Measurements from ENCODE around the gene PPP1R8.
"Not testable (repeated sequence)": the region's sequence is repeated elsewhere in the genome, so short reads cannot be mapped to it uniquely, and the experiment has no call there.

PPP1R8 gene

GRCh38 chr1:27830621-27831440, at the start of gene PPP1R8:
TSS of gene PPP1R8 (plus strand) at chr1:27830782. CDS start at chr1:27830836, 54 bp downstream.
- H3K4me1 ChIP-seq (ENCODE audit: control insufficient read depth, insufficient read depth, low read length) = peaks cover 5% of the 10 kb centered on the region
- no peaks in the 10 kb centered on the region for H3K36me3 ChIP-seq (ENCODE audit: control insufficient read depth, insufficient read depth, low read length)
- H3K27me3 ChIP-seq (ENCODE audit: control insufficient read depth, insufficient read depth, low read length) = no peaks in the 10 kb centered on the region
- H3K9me3 ChIP-seq (ENCODE audit: control insufficient read depth, insufficient read depth, low read length) = no peaks in the 10 kb centered on the region
- H3K9ac ChIP-seq (ENCODE audit: low read depth, low read length) = peak within 1 kb of the TSS; percentile 98
- H3K4me3 ChIP-seq (ENCODE audit: low read depth, low read length) = peak within 1 kb of the TSS; percentile 98

- H3K9ac ChIP-seq (ENCODE audit: low read depth, low read length) = no peak overlapping the region
- H3K9me3 ChIP-seq (ENCODE audit: control insufficient read depth, insufficient read depth, low read length) = no peaks in the 10 kb centered on the region
- H3K27me3 ChIP-seq (ENCODE audit: control insufficient read depth, insufficient read depth, low read length) = no peaks in the 10 kb centered on the region
- no peaks in the 10 kb centered on the region for H3K36me3 ChIP-seq (ENCODE audit: control insufficient read depth, insufficient read depth, low read length)
- H3K4me1 ChIP-seq (ENCODE audit: control insufficient read depth, insufficient read depth, low read length) = no peaks in the 10 kb centered on the region
- no peak overlapping the region for H3K4me3 ChIP-seq (ENCODE audit: low read depth, low read length)
These were observed 47.6 kb upstream of the PPP1R8 start for GRCh38 chr1:27782950-27783349.

- no peaks in the 10 kb centered on the region for H3K4me1 ChIP-seq (ENCODE audit: control insufficient read depth, insufficient read depth, low read length)
- no peaks in the 10 kb centered on the region for H3K27me3 ChIP-seq (ENCODE audit: control insufficient read depth, insufficient read depth, low read length)
- no peaks in the 10 kb centered on the region for H3K36me3 ChIP-seq (ENCODE audit: control insufficient read depth, insufficient read depth, low read length)
These were observed 45.9 kb upstream of the PPP1R8 start for GRCh38 chr1:27784700-27785099.

GRCh38 chr1:27785781-27786455, 44.7 kb upstream of the PPP1R8 start:
- Histone ChIP-seq H3K9me3 (ENCODE audit: control insufficient read depth, insufficient read depth, low read length) (no peaks in the 10 kb centered on the region), H3K27me3 (ENCODE audit: control insufficient read depth, insufficient read depth, low read length) (no peaks in the 10 kb centered on the region), H3K4me3 (ENCODE audit: low read depth, low read length) (no peak overlapping the region), H3K9ac (ENCODE audit: low read depth, low read length) (no peak overlapping the region), H3K4me1 (ENCODE audit: control insufficient read depth, insufficient read depth, low read length) (no peaks in the 10 kb centered on the region), H3K36me3 (ENCODE audit: control insufficient read depth, insufficient read depth, low read length) (no peaks in the 10 kb centered on the region)

More at GRCh38 chr1:27784700-27785099, 45.9 kb upstream of the PPP1R8 start:
- H3K4me3 ChIP-seq (ENCODE audit: low read depth, low read length) = no peak overlapping the region
- no peaks in the 10 kb centered on the region for H3K9me3 ChIP-seq (ENCODE audit: control insufficient read depth, insufficient read depth, low read length)
- no peak overlapping the region for H3K9ac ChIP-seq (ENCODE audit: low read depth, low read length)

DNA sequence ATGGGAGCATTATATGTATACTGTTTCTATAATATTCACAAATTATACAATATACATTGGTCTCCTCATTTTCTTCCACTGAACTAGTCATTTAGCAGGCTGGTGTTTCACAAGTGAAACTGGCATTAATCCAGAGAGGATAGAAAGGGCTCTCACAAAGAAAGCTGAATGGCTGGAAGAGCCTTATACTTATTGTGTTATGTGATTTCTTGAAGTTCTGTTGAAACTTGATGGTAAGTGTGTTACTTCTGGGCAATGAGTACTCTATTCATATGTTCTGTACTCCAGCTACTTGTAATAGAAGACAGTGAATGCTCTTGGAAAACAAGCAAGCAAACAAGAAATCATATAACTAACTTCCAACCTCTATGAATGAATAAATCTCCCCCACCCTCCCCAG, 42.7 kb upstream of the PPP1R8 start:
- no peaks in the 10 kb centered on the region for H3K9me3 ChIP-seq (ENCODE audit: control insufficient read depth, insufficient read depth, low read length)
- H3K9ac ChIP-seq (ENCODE audit: low read depth, low read length) = no peak overlapping the region
- no peak overlapping the region for H3K4me3 ChIP-seq (ENCODE audit: low read depth, low read length)
- H3K36me3 ChIP-seq (ENCODE audit: control insufficient read depth, insufficient read depth, low read length) = no peaks in the 10 kb centered on the region
- H3K4me1 ChIP-seq (ENCODE audit: control insufficient read depth, insufficient read depth, low read length) = no peaks in the 10 kb centered on the region
- no peaks in the 10 kb centered on the region for H3K27me3 ChIP-seq (ENCODE audit: control insufficient read depth, insufficient read depth, low read length)

DNA sequence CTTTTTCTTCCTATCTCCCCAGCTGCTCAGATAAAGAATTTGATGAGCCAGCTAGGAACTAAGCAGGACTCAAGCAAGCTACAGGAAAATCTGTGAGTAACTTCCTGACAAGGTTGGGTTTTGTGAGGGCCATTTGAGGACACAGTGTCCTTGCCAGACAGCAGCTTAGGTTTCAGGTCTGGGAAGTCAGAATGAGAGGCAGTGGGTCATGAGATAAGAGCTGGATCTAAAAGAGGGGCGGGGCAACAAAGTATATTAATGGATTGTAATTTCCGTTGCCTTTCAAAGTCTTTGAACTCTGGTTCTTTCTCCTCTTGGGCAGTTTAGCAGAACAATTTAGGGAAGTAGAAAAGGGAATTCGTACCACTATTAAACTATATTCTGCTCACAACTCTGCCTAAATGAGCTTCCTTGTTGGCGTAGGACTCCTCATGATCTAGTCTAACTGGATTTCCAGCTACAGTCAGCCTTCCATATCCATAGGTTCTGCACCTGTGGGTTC, 41.0 kb upstream of the PPP1R8 start:
- no peak overlapping the region for H3K9ac ChIP-seq (ENCODE audit: low read depth, low read length)
- H3K4me1 ChIP-seq (ENCODE audit: control insufficient read depth, insufficient read depth, low read length) = no peaks in the 10 kb centered on the region
- no peaks in the 10 kb centered on the region for H3K9me3 ChIP-seq (ENCODE audit: control insufficient read depth, insufficient read depth, low read length)
- no peaks in the 10 kb centered on the region for H3K36me3 ChIP-seq (ENCODE audit: control insufficient read depth, insufficient read depth, low read length)
- no peaks in the 10 kb centered on the region for H3K27me3 ChIP-seq (ENCODE audit: control insufficient read depth, insufficient read depth, low read length)
- no peak overlapping the region for H3K4me3 ChIP-seq (ENCODE audit: low read depth, low read length)

DNA sequence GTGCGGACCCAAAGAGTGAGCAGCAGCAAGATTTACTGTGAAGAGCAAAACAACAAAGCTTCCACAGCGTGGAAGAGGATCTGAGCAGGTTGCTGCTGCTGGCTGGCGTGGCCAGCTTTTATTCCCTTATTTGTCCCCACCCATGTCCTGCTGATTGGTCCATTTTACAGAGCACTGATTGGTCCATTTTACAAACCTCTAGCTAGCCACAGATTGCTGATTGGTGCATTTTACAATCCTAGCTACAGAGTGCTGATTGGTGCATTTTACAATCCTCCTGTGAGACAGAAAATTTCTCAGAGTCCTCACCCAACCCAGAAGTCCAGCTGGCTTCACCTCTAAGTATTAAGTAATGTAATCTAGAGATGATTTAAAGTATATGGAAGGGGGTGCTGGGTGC, 40.3 kb upstream of the PPP1R8 start:
- H3K27me3 ChIP-seq (ENCODE audit: control insufficient read depth, insufficient read depth, low read length); H3K9ac ChIP-seq (ENCODE audit: low read depth, low read length); H3K4me3 ChIP-seq (ENCODE audit: low read depth, low read length); H3K36me3 ChIP-seq (ENCODE audit: control insufficient read depth, insufficient read depth, low read length); H3K4me1 ChIP-seq (ENCODE audit: control insufficient read depth, insufficient read depth, low read length); H3K9me3 ChIP-seq (ENCODE audit: control insufficient read depth, insufficient read depth, low read length): not testable (repeated sequence)

- Histone ChIP-seq H3K27me3 (ENCODE audit: control insufficient read depth, insufficient read depth, low read length) (no peaks in the 10 kb centered on the region), H3K9ac (ENCODE audit: low read depth, low read length) (no peak overlapping the region), H3K4me3 (ENCODE audit: low read depth, low read length) (no peak overlapping the region), H3K4me1 (ENCODE audit: control insufficient read depth, insufficient read depth, low read length) (no peaks in the 10 kb centered on the region), H3K9me3 (ENCODE audit: control insufficient read depth, insufficient read depth, low read length) (no peaks in the 10 kb centered on the region), H3K36me3 (ENCODE audit: control insufficient read depth, insufficient read depth, low read length) (no peaks in the 10 kb centered on the region)
These were observed 35.0 kb upstream of the PPP1R8 start for GRCh38 chr1:27795601-27796000.

GRCh38 chr1:27804791-27805190, 25.8 kb upstream of the PPP1R8 start:
- H3K36me3 ChIP-seq (ENCODE audit: control insufficient read depth, insufficient read depth, low read length) = no peaks in the 10 kb centered on the region
- H3K4me3 ChIP-seq (ENCODE audit: low read depth, low read length) = no peak overlapping the region

GRCh38 chr1:27806758-27807157, 23.8 kb upstream of the PPP1R8 start:
- Histone ChIP-seq H3K4me1 (ENCODE audit: control insufficient read depth, insufficient read depth, low read length) (peaks cover 3% of the 10 kb centered on the region), H3K9me3 (ENCODE audit: control insufficient read depth, insufficient read depth, low read length) (no peaks in the 10 kb centered on the region), H3K27me3 (ENCODE audit: control insufficient read depth, insufficient read depth, low read length) (no peaks in the 10 kb centered on the region), H3K36me3 (ENCODE audit: control insufficient read depth, insufficient read depth, low read length) (no peaks in the 10 kb centered on the region), H3K4me3 (ENCODE audit: low read depth, low read length) (no peak overlapping the region), H3K9ac (ENCODE audit: low read depth, low read length) (no peak overlapping the region)

More at GRCh38 chr1:27804791-27805190, 25.8 kb upstream of the PPP1R8 start:
- no peak overlapping the region for H3K9ac ChIP-seq (ENCODE audit: low read depth, low read length)
- peaks cover 3% of the 10 kb centered on the region for H3K4me1 ChIP-seq (ENCODE audit: control insufficient read depth, insufficient read depth, low read length)
- no peaks in the 10 kb centered on the region for H3K27me3 ChIP-seq (ENCODE audit: control insufficient read depth, insufficient read depth, low read length)
- no peaks in the 10 kb centered on the region for H3K9me3 ChIP-seq (ENCODE audit: control insufficient read depth, insufficient read depth, low read length)

DNA sequence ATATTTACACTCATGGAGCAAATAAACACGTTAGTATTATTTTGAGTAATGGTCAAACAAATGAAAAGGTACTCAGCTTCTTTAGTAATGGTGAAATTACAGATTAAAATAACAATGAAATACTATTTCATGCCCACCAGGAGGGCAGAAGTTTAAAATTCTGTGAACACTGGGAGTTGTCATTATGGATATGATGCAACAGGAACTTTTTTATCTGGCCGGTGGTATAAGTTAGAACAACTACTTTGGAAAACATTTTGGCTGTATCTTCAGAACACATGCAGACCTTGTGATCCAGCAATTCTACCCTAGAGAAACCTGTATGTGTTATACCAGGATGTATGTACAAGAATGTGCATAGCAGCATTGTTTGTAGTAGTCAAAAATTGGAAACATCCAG, 23.2 kb upstream of the PPP1R8 start:
- Histone ChIP-seq H3K4me1 (ENCODE audit: control insufficient read depth, insufficient read depth, low read length) (peaks cover 3% of the 10 kb centered on the region), H3K27me3 (ENCODE audit: control insufficient read depth, insufficient read depth, low read length) (no peaks in the 10 kb centered on the region), H3K9ac (ENCODE audit: low read depth, low read length) (no peak overlapping the region), H3K9me3 (ENCODE audit: control insufficient read depth, insufficient read depth, low read length) (no peaks in the 10 kb centered on the region), H3K36me3 (ENCODE audit: control insufficient read depth, insufficient read depth, low read length) (no peaks in the 10 kb centered on the region), H3K4me3 (ENCODE audit: low read depth, low read length) (no peak overlapping the region)

- H3K36me3 ChIP-seq (ENCODE audit: control insufficient read depth, insufficient read depth, low read length); H3K4me3 ChIP-seq (ENCODE audit: low read depth, low read length): not testable (repeated sequence)
These were observed 22.5 kb upstream of the PPP1R8 start for GRCh38 chr1:27808131-27808530.

More at GRCh38 chr1:27808131-27808530, 22.5 kb upstream of the PPP1R8 start:
- H3K4me1 ChIP-seq (ENCODE audit: control insufficient read depth, insufficient read depth, low read length); H3K27me3 ChIP-seq (ENCODE audit: control insufficient read depth, insufficient read depth, low read length); H3K9me3 ChIP-seq (ENCODE audit: control insufficient read depth, insufficient read depth, low read length); H3K9ac ChIP-seq (ENCODE audit: low read depth, low read length): not testable (repeated sequence)

Measured in iPS-15b (cell line).